DOHH2 (cell line): ENCODE results near the gene IGFLR1.

ENCODE experiments used
- EZH2phosphoT487 ChIP-seq: fragments of 200-600 bp; sonication (generic); IDR thresholded peaks from 2 replicates; pipeline ENCODE4 v1.6.1; 2017; ENCODE audit warnings: borderline replicate concordance, mild to moderate bottlenecking, antibody characterized with exemption, low read length, moderate library complexity, mixed read lengths
- TF ChIP-seq, protein P1 (sequence below): fragments of 200-600 bp; sonication (generic); IDR thresholded peaks from one replicate; pipeline ENCODE4 v1.5.1; 2014; ENCODE audit warnings: antibody characterized with exemption, mild to moderate bottlenecking, low read depth, low read length; ENCODE audit not compliant: poor library complexity, severe bottlenecking

DNA sequence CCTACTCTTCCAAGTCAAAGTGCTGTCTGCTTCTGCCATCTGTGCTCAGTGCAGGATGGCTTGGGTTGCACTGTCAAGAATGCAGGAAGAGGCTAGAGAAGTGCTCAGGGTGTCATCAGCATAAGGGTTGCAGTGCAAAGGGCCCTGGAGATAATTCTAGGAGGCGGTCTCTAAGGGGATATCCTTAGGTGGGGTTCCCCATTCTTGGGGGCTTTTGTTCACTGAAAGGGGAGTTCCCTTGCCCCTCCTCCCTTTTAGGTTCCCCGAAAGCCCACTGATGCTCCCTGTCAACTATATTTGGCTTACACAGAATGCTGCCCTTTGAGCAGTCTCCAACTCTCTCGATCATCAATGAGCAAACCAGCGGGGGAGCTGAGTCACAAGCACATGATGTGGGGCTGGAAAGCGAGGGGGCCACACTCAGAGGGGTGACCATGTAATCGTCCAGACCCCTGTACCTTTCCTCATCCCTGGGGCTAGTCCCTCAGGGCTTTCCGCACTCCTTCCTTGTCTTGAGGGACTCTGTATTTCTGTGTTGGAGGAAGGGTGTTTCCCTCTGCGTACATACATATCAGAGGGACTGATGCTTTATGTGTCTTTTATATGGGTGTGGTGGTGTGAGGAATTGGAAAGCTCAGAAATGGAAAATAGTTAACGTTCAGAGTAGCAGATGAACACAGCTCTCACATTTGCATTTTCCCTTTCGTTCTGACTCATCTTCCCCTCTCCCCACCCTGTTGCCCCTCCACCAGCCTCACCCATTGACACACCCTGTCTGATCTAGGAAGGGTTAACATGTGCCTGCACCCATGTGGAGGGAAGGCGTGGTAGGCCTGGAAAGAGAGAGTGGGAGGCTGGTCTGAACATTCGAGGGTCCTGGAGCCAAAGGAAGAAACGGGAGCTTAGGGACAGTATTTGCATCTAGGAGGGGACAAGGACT, 31.2 kb downstream of the IGFLR1 start:
- TF ChIP-seq, protein P1, sequence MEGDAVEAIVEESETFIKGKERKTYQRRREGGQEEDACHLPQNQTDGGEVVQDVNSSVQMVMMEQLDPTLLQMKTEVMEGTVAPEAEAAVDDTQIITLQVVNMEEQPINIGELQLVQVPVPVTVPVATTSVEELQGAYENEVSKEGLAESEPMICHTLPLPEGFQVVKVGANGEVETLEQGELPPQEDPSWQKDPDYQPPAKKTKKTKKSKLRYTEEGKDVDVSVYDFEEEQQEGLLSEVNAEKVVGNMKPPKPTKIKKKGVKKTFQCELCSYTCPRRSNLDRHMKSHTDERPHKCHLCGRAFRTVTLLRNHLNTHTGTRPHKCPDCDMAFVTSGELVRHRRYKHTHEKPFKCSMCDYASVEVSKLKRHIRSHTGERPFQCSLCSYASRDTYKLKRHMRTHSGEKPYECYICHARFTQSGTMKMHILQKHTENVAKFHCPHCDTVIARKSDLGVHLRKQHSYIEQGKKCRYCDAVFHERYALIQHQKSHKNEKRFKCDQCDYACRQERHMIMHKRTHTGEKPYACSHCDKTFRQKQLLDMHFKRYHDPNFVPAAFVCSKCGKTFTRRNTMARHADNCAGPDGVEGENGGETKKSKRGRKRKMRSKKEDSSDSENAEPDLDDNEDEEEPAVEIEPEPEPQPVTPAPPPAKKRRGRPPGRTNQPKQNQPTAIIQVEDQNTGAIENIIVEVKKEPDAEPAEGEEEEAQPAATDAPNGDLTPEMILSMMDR = no peak
- TF ChIP-seq EZH2phosphoT487 = no peak
